WI38 (cell line): ENCODE data around the gene ZNF638.

Experiments
- H3K4me3 ChIP-seq: 2 replicates; pipeline ENCODE4 v1.5.1; 2011; ENCODE audit warnings: low read depth, mild to moderate bottlenecking, control low read depth, low read length
- TF ChIP-seq, protein P1 (sequence below): IDR thresholded peaks from 2 replicates; pipeline ENCODE4 v1.5.1; 2012; ENCODE audit warnings: low read depth, mild to moderate bottlenecking, control low read depth, low read length

The ZNF638 gene

DNA sequence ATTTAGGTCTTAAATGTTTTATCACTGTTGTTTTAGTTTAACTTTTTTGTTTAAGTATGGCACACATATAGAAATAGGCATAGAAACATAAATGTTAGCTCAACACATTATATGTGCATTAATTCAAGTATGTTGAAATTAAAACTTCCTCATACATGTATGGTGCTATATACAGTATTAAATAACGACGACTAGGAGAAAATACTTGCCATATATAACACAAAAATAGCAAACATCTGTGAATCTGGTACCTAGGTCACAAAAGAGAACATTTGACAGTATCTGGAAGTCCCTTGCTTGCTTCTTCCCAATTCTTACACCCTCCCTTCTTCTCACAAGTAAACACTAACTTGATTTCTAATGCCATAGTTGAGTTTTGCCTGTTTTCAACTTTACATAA, 38.4 kb downstream of the ZNF638 start:
- H3K4me3 ChIP-seq, result no peak overlapping the region
- TF ChIP-seq, protein P1, sequence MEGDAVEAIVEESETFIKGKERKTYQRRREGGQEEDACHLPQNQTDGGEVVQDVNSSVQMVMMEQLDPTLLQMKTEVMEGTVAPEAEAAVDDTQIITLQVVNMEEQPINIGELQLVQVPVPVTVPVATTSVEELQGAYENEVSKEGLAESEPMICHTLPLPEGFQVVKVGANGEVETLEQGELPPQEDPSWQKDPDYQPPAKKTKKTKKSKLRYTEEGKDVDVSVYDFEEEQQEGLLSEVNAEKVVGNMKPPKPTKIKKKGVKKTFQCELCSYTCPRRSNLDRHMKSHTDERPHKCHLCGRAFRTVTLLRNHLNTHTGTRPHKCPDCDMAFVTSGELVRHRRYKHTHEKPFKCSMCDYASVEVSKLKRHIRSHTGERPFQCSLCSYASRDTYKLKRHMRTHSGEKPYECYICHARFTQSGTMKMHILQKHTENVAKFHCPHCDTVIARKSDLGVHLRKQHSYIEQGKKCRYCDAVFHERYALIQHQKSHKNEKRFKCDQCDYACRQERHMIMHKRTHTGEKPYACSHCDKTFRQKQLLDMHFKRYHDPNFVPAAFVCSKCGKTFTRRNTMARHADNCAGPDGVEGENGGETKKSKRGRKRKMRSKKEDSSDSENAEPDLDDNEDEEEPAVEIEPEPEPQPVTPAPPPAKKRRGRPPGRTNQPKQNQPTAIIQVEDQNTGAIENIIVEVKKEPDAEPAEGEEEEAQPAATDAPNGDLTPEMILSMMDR, result no peak

DNA sequence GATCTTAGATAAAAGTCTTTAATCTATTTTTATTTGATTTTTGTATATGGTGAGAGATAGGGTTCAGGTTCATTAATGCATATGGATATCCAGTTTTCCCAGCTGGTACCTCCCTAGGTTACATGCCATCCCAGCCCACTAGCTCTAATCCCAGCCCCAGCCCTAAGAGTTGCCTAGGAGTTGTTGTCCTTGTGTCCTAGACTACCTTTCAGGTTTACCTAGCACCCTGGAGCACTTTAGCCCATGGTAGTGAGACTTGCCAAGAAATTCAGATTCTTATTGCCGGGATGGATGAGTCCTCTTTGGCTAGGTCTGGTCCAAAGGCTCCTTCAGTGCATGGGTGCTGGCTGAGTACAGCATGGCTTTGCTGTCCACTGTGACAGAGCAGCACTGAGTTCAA, 40.5 kb downstream of the ZNF638 start:
- no peak overlapping the region for H3K4me3 ChIP-seq
- TF ChIP-seq, protein P1, result no peak

DNA sequence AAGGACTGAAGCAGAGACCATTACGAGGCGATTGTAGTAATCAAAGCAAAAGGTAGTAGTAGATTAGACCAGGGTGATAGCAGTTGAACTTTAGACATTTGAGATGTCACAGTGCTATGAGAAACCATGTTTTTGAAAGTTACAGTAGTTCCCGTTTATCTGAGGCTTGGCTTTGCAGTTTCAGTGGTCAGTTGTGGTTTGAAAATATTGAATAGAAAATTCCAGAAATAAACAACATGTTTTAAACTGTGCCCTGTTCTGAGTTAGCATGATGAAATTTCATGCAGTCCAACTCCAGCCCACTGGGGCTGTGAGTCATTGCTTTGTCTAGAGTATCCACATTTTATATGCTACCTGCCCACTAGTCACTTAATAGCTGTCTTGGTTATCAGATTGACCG, 47.5 kb downstream of the ZNF638 start:
- H3K4me3 ChIP-seq, result no peak overlapping the region
- TF ChIP-seq, protein P1, result no peak

DNA sequence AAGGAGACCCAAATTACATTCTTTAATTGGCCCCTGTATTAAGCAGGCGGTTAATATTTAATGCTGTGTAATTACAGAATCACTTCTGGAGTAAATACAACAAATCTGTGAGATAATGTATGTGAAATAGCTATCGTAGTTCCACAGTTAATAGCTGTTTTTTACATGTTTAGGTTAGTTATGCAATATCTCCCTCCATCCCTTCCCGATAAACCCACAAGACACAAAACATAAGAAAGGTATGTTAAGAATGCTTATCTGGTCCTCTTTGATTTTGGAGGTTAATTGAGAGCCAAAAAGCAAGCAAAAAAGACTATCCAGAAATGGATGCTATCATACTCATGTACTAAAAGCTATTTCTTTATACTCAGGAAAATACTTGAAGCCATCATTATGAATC, 49.1 kb downstream of the ZNF638 start:
- TF ChIP-seq, protein P1, result no peak
- H3K4me3 ChIP-seq, result no peak overlapping the region

DNA sequence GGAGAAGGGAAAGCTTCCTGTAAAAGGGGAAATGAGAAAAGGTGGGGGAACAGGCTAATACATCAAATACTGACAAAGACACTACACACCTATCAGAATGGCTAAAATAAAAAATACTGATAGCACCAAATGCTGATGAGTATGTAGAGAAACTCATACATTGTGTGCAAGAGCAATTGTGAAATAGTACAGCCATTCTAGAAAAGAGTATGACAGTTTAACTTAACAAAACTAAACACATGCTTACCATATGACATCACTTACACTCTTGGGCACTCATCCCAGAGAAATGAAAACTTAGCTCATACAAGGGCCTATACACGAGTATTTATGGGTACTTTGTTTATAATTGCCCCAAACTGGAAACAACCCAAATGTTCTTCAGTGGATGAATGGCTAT, 53.4 kb downstream of the ZNF638 start:
- no peak overlapping the region for H3K4me3 ChIP-seq
- TF ChIP-seq, protein P1, result no peak

DNA sequence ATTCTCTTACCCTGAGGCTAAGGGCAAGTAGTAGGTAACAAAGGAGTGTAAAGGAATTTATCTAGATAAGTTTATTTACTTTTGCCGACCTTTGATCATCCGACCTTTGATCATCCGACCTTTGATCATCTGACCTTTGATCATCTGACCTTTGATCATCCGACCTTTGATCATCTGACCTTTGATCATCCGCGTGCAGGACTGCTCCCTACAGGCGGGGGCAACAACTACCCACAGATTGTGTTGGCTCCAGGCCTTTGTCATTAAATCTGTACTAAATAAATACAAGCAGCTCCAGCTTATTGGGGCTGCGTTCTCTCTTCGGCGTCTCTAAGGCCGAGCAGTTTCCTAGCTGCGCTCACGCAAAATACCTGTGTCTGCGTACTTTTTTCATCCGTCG, 56.6 kb downstream of the ZNF638 start:
- TF ChIP-seq, protein P1, result no peak
- H3K4me3 ChIP-seq, result no peak overlapping the region

DNA sequence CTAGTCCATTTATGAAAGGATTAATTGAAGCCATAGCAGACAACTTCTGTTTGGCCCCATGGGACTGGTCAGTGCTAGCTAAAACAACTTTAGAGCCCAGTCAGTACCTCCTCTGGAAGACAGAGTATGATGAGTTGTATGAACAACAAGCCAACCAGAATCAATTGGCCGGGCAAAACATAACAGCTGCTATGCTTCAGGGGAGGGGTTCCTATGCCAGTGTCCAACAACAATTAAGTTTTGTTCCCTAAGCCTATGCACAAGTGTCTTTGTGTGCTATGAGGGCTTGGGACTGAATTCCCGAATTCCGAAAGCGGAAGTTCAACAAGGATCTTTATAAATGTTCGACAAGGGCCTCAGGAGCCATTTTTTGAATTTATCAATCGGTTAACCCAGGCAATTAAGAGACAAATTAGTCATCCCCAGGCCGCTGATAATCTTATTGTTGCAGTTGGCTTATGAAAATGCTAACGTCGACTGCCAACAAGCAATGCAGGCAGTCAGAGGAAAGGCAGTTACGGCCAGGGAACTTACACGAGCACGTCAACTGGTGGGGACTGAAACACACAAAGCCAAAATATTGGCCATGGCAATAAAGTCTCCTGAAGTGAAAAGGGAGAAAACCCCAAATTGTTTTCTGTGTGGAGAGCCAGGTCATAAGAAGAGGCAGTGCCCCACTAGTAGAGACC, 57.9 kb downstream of the ZNF638 start:
- TF ChIP-seq, protein P1, result no peak
- no peak overlapping the region for H3K4me3 ChIP-seq
